GM19099 (cell line): ENCODE results near the gene OBP2B.

Source experiments
- POLR2A ChIP-seq: IDR thresholded peaks from 3 replicates; pipeline ENCODE4 v1.6.1; 2011; ENCODE audit warnings: low read depth; ENCODE audit not compliant: insufficient read length; ENCODE audit errors: extremely low read depth

OBP2B gene

GRCh38 chr9:133242991-133243390 lies 33.9 kb upstream of the OBP2B start:
- TF ChIP-seq POLR2A: no peak

DNA sequence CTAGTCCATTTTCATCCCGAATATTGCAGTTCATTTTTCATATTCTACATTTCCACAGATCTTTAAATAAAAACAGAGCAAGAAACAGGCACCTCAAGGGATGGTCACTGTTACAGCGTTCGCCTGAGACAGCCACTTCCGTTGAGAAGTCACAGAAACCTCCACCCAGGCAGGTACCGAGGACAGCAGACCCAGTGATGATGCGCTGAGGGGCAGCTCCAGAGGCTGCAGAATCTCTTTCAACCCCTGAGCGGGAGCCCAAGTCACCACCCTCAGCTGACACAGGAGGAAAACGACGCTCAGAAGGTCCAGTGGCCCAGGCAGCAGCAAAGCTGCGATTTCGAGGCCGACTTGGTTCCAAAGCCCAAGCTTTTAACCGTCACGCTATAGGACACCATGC lies 33.2 kb upstream of the OBP2B start:
- no peak for TF ChIP-seq POLR2A

GRCh38 chr9:133239533-133240090 lies 30.6 kb upstream of the OBP2B start:
- no peak for TF ChIP-seq POLR2A

- no peak for TF ChIP-seq POLR2A
Measured at GRCh38 chr9:133238851-133239532, 29.9 kb upstream of the OBP2B start.

DNA sequence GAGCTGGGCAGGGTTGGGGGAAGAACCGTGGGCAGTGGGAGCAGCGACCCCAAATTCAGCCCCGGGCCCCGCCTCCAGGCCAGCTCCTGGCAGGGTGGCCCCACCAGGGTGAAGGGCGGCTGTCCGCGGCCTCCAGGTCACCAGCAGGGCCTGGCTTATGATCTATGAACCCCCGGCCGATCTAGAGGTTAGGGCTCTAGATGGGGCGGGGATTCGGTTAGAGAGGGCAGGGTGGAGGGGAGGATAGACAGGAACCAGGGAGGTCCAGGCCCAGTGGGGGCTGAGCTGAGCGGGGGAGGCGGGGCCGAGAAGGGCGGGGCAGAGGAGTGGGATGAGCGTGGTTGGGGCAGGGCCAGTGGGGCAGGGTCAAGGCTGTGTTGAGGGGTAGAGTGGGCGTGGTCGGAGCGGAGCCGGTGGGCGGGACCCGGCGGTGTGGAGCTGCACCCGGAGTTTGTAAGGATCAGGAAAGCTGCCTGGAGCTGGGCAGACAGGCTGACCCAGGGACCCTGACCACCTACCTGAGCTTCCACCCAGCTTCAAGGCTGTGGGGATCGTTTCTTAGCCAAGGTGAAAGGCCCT lies 29.3 kb upstream of the OBP2B start:
- no peak for TF ChIP-seq POLR2A

DNA sequence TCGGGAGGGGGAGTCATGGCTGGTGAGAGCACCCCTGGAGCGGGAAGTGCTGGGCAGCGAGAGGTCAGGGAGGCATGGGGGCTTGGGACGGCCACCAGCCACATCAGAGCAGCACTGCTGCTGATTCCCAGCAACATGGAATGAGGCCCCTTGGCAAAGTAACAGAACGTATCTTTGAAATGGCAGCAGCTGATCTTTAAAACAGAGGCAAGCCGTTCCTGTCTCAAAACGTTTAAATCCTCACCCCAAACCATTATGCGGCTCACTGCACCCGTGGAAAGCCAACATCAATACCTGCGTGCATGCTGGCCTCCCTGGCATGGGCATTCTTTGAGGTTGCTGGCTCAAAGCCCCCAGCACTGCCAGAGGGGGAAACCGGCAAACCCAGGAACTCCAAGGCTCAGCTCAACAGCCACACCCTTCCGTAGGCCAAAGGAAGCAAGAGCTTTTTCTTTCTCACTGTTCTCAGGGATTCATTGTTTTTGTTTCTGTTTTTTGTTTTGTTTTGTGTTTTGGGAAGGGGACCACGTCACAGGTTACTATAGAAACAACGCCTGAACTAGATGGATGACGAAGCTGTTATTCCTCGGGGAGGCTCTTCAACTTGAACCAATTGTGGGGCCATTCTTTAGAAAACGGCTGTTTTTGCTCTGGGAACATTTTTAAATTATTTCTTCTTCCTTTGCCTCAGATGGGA lies 28.1 kb upstream of the OBP2B start:
- no peak for TF ChIP-seq POLR2A

DNA sequence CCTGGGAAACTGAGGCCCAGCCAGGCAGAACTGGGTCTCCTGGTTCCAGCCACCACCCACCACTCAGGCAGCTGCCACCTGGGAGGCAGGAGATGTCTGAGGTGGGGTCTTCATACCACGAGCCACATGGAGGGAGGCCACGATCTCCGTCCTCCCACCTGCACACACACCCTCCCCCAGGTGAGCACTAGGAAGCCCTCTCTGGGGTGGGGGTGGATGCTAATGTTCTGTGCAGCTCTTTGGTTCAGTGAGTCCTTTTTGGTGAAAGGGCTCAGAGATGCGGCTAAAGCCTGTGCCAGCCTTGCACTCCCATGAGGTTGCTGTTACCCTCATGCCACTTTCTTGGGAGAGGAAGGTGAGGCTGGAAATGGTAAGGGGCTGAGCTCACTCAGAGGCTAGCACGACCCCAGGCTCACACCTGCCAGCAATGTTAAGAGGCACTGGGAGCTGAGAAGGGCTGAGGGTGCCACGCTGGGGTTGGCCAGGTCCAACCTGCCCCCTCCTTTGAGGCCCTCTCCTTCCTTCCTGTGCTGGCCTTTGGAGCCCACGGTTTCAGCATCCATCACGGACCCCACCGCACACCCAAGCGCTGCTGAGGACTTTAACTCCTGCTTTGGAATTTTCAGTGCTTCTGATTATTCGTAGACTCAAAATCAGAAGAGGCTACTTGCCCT lies 26.6 kb upstream of the OBP2B start:
- no peak for TF ChIP-seq POLR2A

DNA sequence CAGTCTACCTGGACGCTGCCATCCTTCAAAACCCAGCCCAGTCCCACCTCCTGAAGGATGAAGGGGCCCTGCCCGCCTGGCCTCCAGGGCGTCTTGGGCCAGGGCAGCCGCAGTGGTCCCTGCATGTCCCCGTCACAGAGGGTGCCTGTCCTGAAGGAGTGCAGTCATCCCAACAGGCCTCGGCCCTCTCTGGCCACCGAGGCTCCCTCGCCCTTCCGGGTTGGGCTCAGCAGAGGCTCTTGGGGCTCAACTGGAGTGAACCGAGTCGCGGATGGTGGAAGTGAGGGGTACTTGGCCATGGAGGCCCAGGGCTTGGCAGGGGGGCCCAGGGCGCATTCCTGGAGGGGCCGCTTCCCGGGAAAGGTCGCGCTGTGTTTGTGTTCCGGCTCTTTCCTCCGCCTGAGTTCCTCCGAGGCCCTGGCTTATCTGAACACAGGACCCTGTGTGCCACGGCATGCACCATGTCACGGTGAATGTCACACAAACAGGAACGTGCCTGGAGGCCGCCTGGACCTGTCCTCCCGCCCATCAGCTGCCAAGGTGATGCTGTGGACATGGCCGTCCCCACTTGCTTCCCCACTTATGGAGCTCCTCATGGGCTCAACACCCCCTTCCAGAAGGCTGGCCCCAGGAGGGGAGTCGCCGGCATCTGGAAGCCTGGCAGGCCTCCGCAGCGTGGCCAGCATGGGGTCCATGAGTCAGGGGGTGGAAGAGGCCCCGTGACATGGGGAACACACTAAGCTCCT lies 25.7 kb upstream of the OBP2B start:
- no peak for TF ChIP-seq POLR2A

- no peak for TF ChIP-seq POLR2A
Measured at GRCh38 chr9:133233681-133234432, 24.8 kb upstream of the OBP2B start.

DNA sequence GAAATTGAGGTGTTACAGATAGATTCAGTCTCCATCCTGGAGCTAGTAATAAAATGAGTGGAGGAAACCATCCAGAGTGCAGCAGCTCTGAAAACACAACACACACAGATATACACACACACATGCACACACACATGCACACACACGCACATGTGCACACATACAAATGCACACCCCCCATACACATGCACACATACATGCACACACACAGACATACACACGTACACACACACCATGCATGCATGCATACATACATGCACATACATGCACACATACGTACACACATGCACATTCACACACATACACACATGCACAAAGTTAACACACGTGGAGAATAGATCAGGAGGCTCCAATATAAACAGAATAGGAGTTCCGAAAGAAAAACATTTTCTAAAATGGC lies 21.0 kb upstream of the OBP2B start:
- no peak for TF ChIP-seq POLR2A

DNA sequence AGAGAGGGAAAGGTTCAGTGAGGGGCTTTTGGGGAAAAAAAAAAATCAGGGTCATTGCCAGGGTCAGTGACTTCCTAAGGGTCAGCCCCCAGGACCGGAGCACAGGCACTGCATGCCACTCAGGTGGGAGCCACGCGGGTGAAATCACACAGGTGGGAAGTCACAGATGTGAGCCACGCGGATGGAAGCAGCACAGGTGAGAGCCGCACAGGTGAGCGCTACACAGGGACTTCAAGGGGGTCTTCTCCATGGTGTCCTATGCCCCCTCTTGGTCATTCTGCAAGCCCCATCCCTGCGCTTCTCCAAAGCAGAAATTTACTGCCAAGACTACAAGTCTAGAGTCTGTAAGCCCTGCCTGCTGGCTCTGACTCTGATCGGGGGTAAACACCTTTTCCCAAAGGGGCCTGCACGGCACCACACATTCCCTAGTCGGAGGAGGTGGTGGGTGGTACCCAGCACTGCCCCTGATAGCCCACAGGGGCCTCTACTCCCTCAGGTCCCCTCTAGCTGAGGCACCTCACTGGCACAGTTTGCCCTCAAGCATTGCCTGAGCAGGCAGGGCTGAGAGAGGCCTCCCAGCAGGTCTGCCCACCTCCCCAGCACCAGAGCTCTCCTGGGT lies 18.3 kb upstream of the OBP2B start:
- TF ChIP-seq POLR2A: no peak

DNA sequence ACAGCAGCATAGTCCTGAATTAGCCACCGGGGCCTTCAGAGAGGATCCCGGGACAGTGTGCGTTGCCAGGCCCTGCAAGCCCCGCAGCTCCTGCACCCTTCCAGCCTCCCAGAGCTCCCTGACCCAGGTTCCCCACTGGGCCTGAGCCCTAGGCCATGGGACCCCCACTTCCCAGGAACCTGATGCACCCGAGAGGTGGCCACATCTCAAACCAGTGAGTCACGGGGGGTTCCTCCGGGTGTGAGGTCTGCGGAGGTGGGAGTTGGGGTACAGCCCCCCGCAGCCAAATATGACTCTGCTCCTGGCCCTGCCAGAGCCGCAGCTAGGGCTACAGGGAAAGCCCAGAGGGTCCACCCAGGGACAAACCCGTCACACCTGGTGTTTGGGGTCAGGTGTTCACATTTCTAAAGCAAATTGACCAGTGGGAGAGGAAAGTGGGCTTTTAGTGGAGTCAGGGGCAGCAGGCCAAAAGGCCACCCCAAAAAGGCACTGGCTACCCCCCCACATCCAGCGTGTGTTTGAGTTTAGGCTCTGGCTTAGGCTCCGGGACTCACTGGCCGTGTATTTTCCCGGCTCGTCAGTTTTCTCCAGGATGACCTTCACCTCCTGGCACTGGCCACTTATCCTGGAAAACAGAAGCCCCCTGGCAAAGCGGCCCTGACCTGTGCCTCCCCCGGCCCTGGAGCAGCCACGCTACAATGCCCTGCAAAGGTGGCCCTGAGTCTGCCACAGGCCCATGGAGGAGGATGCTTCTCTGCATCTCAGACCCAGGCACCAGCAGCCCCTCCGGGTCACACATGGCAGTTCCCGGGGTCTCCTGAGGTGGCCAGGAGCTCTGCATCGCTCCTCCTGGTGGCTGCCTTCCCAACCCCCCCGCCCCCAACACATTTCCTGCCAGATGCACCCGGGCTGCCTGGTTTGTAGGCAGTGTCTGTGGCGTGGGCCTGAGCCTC lies 17.4 kb upstream of the OBP2B start:
- TF ChIP-seq POLR2A: no peak
